ENCODE data around the gene NELL1.

NELL1 gene

GRCh38 chr11:21414953-21415352 is 745.6 kb downstream of the NELL1 start:
- DNase-seq (ENCODE audit: low read depth in 2 of 2), result no peak

GRCh38 chr11:21415606-21416005 is 746.2 kb downstream of the NELL1 start:
- DNase-seq (ENCODE audit: low read depth in 2 of 2), result no peak

- DNase-seq (ENCODE audit: low read depth in 2 of 2), result no peak
These were observed 752.4 kb downstream of the NELL1 start for GRCh38 chr11:21421711-21422329.

- DNase-seq (ENCODE audit: low read depth in 2 of 2), result no peak
These were observed 757.5 kb downstream of the NELL1 start for GRCh38 chr11:21426931-21427330.

GRCh38 chr11:21427726-21428125 is 758.3 kb downstream of the NELL1 start:
- no peak for DNase-seq (ENCODE audit: low read depth in 2 of 2)

- no peak for DNase-seq (ENCODE audit: low read depth in 2 of 2)
These were observed 759.4 kb downstream of the NELL1 start for GRCh38 chr11:21428796-21429195.

- DNase-seq (ENCODE audit: low read depth in 2 of 2), result no peak
These were observed 760.0 kb downstream of the NELL1 start for GRCh38 chr11:21429401-21429800.

- DNase-seq (ENCODE audit: low read depth in 2 of 2), result no peak
These were observed 761.2 kb downstream of the NELL1 start for GRCh38 chr11:21430537-21430936.

GRCh38 chr11:21446939-21447590 is 777.7 kb downstream of the NELL1 start:
- DNase-seq (ENCODE audit: low read depth in 2 of 2), result no peak

GRCh38 chr11:21447871-21448270 is 778.5 kb downstream of the NELL1 start:
- DNase-seq (ENCODE audit: low read depth in 2 of 2), result no peak

- no peak for DNase-seq (ENCODE audit: low read depth in 2 of 2)
These were observed 786.8 kb downstream of the NELL1 start for GRCh38 chr11:21456186-21456585.

GRCh38 chr11:21460082-21460481 is 790.7 kb downstream of the NELL1 start:
- DNase-seq (ENCODE audit: low read depth in 2 of 2), result no peak

GRCh38 chr11:21461701-21462100 is 792.3 kb downstream of the NELL1 start:
- DNase-seq (ENCODE audit: low read depth in 2 of 2), result no peak

- DNase-seq (ENCODE audit: low read depth in 2 of 2), result no peak
These were observed 795.3 kb downstream of the NELL1 start for GRCh38 chr11:21464601-21465193.

- no peak for DNase-seq (ENCODE audit: low read depth in 2 of 2)
These were observed 795.8 kb downstream of the NELL1 start for GRCh38 chr11:21465203-21465602.

- DNase-seq (ENCODE audit: low read depth in 2 of 2), result no peak
These were observed 796.5 kb downstream of the NELL1 start for GRCh38 chr11:21465920-21466319.

GRCh38 chr11:21470521-21470920 is 801.1 kb downstream of the NELL1 start:
- no peak for DNase-seq (ENCODE audit: low read depth in 2 of 2)

GRCh38 chr11:21472261-21472660 is 802.9 kb downstream of the NELL1 start:
- DNase-seq (ENCODE audit: low read depth in 2 of 2), result no peak

GRCh38 chr11:21474529-21474928 is 805.1 kb downstream of the NELL1 start:
- DNase-seq (ENCODE audit: low read depth in 2 of 2), result no peak

GRCh38 chr11:21475276-21475675 is 805.9 kb downstream of the NELL1 start:
- DNase-seq (ENCODE audit: low read depth in 2 of 2), result no peak

- DNase-seq (ENCODE audit: low read depth in 2 of 2), result no peak
These were observed 807.2 kb downstream of the NELL1 start for GRCh38 chr11:21476588-21476987.

GRCh38 chr11:21480240-21480639 is 810.9 kb downstream of the NELL1 start:
- no peak for DNase-seq (ENCODE audit: low read depth in 2 of 2)

GRCh38 chr11:21481255-21481654 is 811.9 kb downstream of the NELL1 start:
- DNase-seq (ENCODE audit: low read depth in 2 of 2), result no peak

Measured in fibroblast of skin of left biceps (primary cell).